Brain pericyte (primary cell): ENCODE measurements around the gene FZR1.

Experiments used
- DNase-seq: peaks from one replicate; pipeline ENCODE4 v3.0.0-alpha.2; 2012; ENCODE audit warnings: low read depth, low spot score

Gene FZR1

GRCh38 chr19:3474010-3474409, 32.1 kb upstream of the FZR1 start:
- no peak for DNase-seq

DNA sequence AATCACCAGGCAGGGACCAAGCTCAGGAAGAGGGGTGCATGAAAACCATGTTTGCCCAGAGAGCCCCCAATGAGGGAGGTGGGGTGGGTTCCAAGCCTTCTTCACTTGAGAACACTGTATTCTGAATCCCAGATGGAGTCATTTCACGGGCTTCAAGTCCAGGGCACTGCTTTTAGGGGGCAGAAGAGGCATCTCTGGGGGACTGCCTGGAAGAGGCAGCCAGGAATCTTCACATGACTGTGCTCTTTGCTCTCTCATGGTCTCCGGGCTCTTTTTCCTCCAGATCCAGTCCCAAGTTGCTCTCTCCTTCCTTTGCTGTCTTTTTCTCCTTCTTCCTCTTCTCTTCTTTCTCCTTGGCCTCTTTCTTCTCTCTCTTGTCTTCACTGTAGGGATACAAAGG, 31.5 kb upstream of the FZR1 start:
- DNase-seq, result no peak

- DNase-seq, result no peak
These were observed 30.7 kb upstream of the FZR1 start for GRCh38 chr19:3475449-3475848.

GRCh38 chr19:3476830-3477229, 29.3 kb upstream of the FZR1 start:
- no peak for DNase-seq

DNA sequence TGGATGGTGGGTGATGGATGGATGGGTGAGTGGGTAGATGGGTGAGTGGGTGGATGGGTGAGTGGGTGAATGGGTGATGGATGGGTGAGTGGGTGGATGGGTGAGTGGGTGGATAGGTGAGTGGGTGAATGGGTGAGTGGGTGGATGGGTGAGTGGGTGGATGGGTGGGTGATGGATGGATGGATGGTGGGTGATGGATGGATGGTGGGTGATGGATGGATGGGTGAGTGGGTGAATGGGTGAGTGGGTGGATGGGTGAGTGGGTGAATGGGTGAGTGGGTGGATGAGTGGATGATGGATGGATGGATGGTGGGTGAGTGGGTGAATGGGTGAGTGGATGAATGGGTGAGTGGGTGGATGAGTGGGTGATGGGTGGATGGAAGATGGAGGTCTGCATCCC, 28.6 kb upstream of the FZR1 start:
- DNase-seq, result no peak

- no peak for DNase-seq
These were observed 28.2 kb upstream of the FZR1 start for GRCh38 chr19:3477951-3478350.

GRCh38 chr19:3478409-3479176, 27.5 kb upstream of the FZR1 start:
- no peak for DNase-seq

DNA sequence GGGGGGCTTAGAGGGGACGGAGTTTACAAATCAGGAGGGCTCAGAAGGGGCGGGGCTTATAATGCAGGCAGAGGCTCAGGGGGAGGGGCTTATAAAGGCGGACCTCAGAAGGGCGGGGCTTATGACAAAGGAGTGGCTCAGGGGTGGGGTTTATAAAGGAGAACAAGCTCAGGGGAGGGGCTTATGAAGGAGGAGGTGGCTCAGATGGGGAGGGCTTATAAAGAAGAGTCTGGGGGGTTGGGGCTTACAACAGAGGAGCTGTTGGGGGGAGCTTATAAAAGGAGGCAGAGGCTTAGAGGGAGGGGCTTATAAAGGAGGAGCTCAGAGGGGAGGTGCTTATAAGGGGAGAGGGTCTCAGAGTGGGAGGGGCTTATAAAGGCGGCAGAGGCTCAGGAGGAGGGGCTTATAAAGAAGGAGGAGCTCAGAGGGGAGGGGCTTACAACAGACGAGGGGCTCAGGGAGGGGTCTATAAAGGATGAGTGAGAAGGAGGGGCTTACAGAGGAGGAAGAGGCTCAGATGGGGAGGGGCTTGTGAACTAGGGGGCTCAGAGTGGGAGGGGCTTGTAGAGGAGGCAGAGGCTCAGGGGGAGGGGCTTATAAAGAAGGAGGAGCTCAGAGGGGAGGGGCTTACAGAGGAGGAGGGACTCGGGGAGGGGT, 26.8 kb upstream of the FZR1 start:
- DNase-seq, result no peak

DNA sequence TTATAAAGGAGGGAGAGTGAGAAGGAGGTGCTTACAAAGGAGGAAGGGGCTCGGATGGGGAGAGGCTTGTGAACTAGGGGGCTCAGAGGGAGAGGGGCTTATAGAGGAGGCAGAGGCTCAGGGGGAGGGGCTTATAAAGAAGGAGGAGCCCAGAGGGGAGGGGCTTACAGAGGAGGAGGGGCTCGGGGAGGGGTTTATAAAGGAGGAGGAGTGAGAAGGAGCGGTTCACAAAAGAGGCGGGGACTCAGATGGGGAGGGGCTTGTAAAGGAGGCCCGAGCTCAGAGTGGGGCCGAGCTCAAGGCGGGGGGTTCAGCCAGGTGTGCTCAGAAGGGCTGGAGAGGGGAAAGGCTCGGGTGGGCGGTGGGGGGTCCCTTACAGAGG, 26.3 kb upstream of the FZR1 start:
- DNase-seq, result no peak

DNA sequence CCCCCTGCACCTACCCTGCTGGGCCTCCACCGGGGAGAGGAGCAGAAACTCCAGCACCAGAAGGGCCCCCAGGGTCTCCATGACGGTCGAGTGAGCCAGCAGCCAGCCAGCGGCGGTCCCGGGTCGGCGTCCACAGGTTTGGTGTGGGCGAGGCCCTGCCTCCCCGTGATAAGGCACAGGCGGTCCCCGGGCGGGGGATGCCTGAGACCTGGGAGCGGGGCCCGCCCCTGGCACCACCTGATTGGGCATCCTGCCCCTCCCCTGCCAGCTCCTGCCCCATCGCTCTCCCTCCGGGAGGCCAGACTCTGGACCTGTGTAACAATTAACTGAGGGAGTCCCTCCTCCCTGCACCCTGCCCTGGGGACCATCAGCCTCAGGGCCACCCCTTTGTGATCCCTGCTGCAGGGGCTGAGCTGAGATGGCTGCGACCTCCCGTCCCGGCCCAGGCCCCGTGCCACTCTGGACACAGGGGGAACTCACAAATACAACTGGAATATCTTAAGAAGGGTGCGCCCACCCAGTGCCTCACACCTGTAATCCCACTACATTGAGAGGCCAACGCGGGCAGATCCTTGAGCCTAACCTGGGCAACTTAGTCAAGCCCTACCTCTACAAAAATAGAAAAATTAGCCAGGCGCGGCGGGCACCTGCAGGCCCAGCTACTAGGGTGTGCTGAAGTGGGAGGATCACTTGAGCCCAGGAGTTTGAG, 25.6 kb upstream of the FZR1 start, which contains the start of gene SMIM24:
TSS of gene SMIM24 (minus strand) at position 143 of the 709 bp plus-strand sequence. CDS start at position 81, 62 bp downstream.
- DNase-seq, result no peak

DNA sequence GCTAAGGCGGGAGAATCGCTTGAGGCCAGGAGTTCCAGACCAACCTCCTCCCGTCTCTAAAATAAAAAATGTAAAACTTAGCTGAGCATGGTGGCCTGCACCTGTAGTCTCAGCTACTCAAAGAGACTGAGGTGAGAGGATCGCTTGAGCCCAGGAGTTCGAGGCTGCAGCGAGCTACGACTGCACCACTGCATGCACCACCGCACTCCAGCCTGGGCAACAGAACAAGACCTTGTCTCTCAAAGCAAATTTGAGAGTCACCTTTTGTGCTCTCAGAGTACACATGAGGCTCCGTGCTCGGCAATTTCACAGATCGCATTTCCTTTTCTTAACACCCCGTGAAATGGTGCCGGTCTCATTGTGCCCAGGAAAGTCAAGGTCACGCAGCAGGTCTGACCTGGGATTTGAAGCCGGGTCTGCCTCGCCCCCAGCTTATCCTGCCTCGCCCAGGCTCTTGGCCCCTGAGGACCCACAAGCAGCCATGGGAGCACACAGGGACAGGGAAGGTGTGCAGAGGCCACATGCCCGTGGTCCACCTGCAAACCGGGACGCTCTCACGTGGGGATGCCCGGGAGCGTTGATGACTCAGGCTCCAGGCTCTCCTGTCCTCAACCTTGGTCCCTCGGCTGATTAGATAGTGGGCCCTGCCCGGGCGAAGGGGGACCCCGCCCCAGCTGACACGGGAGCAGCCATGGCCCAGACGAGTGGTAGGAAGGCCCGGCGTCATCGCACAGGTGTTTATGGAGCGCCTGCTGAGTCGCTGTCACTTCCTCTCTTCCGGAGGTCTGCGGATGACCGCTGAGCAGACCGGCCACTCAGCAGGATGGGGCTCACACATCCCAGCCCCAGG, 24.6 kb upstream of the FZR1 start:
- no peak for DNase-seq

DNA sequence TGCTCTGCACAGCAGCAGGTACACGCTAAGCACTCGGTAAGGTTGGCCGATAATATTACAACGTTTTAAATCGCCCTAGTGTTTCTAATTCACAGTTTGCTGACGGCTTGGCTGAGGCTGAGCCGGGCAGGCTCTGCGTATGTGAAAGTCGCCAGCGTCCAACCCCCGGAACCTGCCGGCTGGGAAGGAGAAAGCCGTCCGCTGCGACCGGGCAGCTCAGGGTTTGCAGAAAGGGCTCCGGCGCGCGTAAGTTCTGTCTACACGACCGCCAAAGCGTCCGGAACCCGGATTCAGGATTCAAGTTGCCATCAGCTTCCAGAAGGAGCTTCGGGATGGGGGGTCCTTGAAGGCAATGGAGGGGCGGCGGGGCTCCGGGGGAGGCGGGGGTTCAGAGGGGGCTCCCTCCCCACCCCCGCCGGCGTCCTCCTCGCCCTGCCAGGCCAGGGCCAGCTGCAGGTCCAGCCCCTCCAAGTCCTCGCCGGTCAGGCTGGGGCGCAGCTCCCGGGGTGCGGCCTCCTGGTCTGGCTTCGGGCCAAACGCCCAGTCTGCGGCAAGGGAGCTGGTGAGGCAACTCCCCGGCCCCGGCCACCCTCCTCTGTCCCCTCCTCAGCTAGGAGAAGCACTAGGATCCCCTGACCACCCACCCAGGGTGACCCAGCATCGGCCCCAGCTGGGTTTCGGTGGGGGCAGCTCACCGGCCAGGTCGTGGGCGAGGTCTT, 23.4 kb upstream of the FZR1 start:
- no peak for DNase-seq

GRCh38 chr19:3483226-3483628, 22.9 kb upstream of the FZR1 start, which contains the start of gene SMIM44:
Gene SMIM44 (minus strand): TSS chr19:3483441. CDS start chr19:3483403, 38 bp downstream.
- DNase-seq, result no peak

DNA sequence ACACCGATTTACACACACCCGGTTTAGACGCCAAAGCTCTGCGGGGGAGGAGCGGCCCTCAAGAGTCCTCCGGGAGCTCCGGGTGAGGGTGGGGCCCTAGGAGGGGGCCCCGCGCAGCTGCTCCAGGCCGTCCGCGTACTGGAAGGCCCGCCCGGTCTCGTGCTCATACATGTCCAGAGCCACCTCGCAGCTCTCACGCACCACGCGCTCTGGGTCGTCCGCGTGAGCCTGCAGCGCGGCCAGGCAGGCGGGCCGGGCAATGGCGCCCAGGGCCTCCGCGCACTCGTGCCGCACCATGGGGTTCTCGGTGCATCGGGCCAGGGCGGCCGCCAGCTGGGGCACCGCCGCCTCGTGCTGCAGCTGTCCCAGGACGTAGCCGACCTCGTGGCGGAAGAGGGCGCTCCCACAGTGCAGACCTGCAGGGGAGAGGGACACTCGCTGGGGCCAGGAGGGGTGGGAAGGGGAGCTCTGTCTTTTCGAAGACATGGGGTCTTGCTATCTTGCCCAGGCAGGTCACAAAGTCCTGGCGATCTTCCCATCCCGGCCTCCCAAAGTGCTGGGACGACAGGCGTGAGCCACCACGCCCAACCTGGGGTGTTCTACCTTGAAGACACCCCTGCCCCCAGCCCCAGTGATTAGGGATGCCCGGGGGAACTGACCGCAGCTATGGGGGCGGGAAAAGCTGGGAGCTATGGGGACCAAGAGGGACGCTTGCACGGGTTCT, 14.6 kb upstream of the FZR1 start:
- DNase-seq, result no peak

- no peak for DNase-seq
These were observed 13.8 kb upstream of the FZR1 start for GRCh38 chr19:3492131-3492839.

GRCh38 chr19:3492919-3493318, 13.2 kb upstream of the FZR1 start:
- no peak for DNase-seq

DNA sequence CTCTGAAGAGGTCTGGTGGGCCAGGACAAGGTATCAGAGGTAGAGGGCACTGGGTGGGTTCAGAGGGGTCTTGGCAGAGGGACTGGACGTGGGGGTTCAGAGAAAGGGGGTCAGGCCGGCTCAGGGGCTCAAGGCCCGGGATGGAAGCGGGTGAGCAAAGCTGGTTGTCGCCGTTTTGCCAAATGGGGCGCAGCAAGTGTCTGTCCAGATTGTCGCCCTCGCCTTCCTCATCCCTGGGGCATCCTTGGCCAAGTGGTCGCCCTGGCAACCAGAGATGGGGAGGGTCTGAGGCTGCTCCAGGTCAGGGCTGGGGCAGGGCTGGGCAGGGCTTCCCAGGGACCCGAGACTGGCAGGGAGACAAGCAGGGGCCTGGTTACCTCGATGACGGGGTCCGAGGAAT, 12.5 kb upstream of the FZR1 start:
- DNase-seq, result no peak

DNA sequence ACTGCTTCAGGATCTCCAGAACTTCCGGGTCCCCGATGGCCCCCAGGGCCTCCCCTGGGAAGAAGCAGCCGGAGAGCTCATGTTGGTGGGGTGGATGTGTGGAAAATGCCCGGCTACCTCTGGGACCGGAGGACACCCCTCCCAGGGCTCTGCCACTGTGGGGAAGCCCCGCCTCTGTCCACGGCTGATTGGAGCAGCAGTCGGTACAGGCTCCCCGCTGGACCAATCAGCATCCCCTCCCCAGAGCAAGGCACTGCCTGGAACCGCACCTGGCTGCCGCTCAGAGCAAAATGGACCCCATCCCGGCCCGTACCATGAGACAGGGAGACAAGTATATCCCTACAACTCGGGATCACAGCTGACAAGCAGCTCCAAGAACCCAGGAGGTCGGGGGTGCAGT, 12.1 kb upstream of the FZR1 start:
- DNase-seq, result no peak

DNA sequence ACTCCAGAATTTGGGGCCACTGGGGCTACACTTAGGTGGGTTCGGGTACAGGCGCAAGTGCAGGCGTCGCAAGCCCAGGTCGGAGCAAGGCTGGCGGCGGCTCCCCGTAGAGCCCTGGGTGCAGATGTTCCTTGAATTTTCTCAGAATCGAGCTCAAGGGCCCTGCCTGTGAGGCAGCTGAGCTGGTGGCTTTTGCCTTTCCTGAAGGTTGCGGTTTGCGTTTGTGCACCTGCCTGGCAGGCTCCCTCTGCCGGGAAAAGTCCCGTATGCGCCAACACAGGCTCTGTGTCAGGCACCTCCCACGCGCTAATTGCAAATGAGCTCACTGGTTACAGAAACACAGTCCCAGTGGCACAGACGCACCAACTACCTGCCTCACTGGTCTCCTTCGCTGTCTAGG, 11.6 kb upstream of the FZR1 start:
- DNase-seq, result no peak
